NCI-H82 (cell line): ENCODE results near the gene HOXA6.

Source experiments
- DNase-seq: peaks from one replicate; lab custom pipeline; 2025; lab: John Stamatoyannopoulos, UW

The HOXA6 gene

GRCh38 chr7:27172823-27173510 is 25.4 kb upstream of the HOXA6 start:
- DNase-seq: peak; percentile 56

- peak; percentile 29 for DNase-seq
Observed at GRCh38 chr7:27172315-27172774, 24.8 kb upstream of the HOXA6 start.

GRCh38 chr7:27171637-27172314 is 24.2 kb upstream of the HOXA6 start:
- peak; percentile 60 for DNase-seq

- no peak for DNase-seq
Observed at GRCh38 chr7:27171325-27171636, 23.7 kb upstream of the HOXA6 start.

- no peak for DNase-seq
Observed at GRCh38 chr7:27170426-27171324, 23.1 kb upstream of the HOXA6 start.

- no peak for DNase-seq
Observed at GRCh38 chr7:27169658-27170425, 22.3 kb upstream of the HOXA6 start.

- peak; percentile 43 for DNase-seq
Observed at GRCh38 chr7:27168265-27168947, 20.8 kb upstream of the HOXA6 start.

- no peak for DNase-seq
Observed at GRCh38 chr7:27167916-27168264, 20.3 kb upstream of the HOXA6 start.

- no peak for DNase-seq
Observed at GRCh38 chr7:27166531-27167505, 19.2 kb upstream of the HOXA6 start.

- no peak for DNase-seq
Observed at GRCh38 chr7:27165996-27166530, 18.5 kb upstream of the HOXA6 start.

- peak; percentile 73 for DNase-seq
Observed at GRCh38 chr7:27165089-27165995, 17.8 kb upstream of the HOXA6 start, which contains the start of gene HOXA9. Gene HOXA9 (minus strand): TSS chr7:27165537. CDS start chr7:27165457, 80 bp downstream.

GRCh38 chr7:27164367-27165088 is 17.0 kb upstream of the HOXA6 start:
- DNase-seq: peak; percentile 29

- no peak for DNase-seq
Observed at GRCh38 chr7:27164045-27164366, 16.4 kb upstream of the HOXA6 start.

GRCh38 chr7:27163288-27164044 is 15.9 kb upstream of the HOXA6 start:
- DNase-seq: no peak

GRCh38 chr7:27162561-27163287 is 15.2 kb upstream of the HOXA6 start:
- no peak for DNase-seq

GRCh38 chr7:27161721-27162560 is 14.4 kb upstream of the HOXA6 start:
- no peak for DNase-seq
